Natural killer cell (primary cell): ENCODE measurements around the gene RAB11FIP5. TPM values are rescaled to one million over a fixed set of nuclear protein-coding genes. Genes with fewer than 3 reads are reported as not detected.

Experiments used
- ATAC-seq, 3 donors: fragments of 150-1000 bp in 2 of 3; fragments of 200-7000 bp in 1 of 3; cut with Tn5 transposase; 1 replicate in 1 of 3; 2 replicates in 2 of 3; pipeline ENCODE4 v1.10.0; 2021; ENCODE audit warnings: mild to moderate bottlenecking in 2 of 3, moderate library complexity in 2 of 3
- DNase-seq, 2 donors: peaks; one replicate each; pipeline versions ENCODE4 v3.0.0 to v3.0.0-alpha.2; 2013 to 2021; ENCODE audit warnings: mixed read lengths in 1 of 2
- H3K27ac ChIP-seq: one replicate; pipeline ENCODE4 v1.5.1; 2013; ENCODE audit warnings: mild to moderate bottlenecking, low read length
- H3K27me3 ChIP-seq: one replicate; pipeline ENCODE4 v1.6.1; 2013; ENCODE audit warnings: low read length; ENCODE audit not compliant: control insufficient read depth, insufficient read depth
- H3K36me3 ChIP-seq: one replicate; pipeline ENCODE4 v1.6.1; 2013; ENCODE audit warnings: low read length; ENCODE audit not compliant: control insufficient read depth, insufficient read depth
- H3K4me1 ChIP-seq: one replicate; pipeline ENCODE4 v1.6.1; 2013; ENCODE audit warnings: low read length; ENCODE audit not compliant: control insufficient read depth, insufficient read depth
- H3K4me3 ChIP-seq: one replicate; pipeline ENCODE4 v1.5.1; 2013; ENCODE audit warnings: low read length
- H3K9me3 ChIP-seq: one replicate; pipeline ENCODE4 v1.6.1; 2013; ENCODE audit warnings: low read length; ENCODE audit not compliant: control insufficient read depth, insufficient read depth
- H3K27ac Mint-ChIP-seq, 2 donors: one replicate each; pipeline ENCODE4 v1.8.0; 2022; ENCODE audit warnings: mild to moderate bottlenecking in 2 of 2, mixed read lengths in 2 of 2, moderate library complexity in 1 of 2
- H3K27me3 Mint-ChIP-seq, 2 donors: one replicate each; pipeline ENCODE4 v1.8.0; 2022; ENCODE audit warnings: low read depth in 2 of 2, mixed read lengths in 2 of 2
- H3K36me3 Mint-ChIP-seq: one replicate; pipeline ENCODE4 v1.8.0; 2022; ENCODE audit warnings: mixed read lengths
- H3K4me1 Mint-ChIP-seq, 2 donors: one replicate each; pipeline ENCODE4 v1.8.0; 2022; ENCODE audit warnings: mixed read lengths in 2 of 2
- H3K4me3 Mint-ChIP-seq: one replicate; pipeline ENCODE4 v1.8.0; 2022; ENCODE audit warnings: mild to moderate bottlenecking, moderate library complexity, mixed read lengths
- H3K9me3 Mint-ChIP-seq, 2 donors: one replicate each; pipeline ENCODE4 v1.8.0; 2022; ENCODE audit warnings: mixed read lengths in 2 of 2
- WGBS: methylation state at CpG from one replicate; pipeline ENCODE4 v1.1.7; 2013; ENCODE audit warnings: missing lambda C conversion rate; ENCODE audit not compliant: insufficient coverage; 5-methylcytosine and 5-hydroxymethylcytosine counted together
- intact Hi-C: fragments of 100-400 bp; cut with micrococcal nuclease; formaldehyde crosslinking; loops from one replicate; pipeline ENCODE4 v1.14.2; 2022
- total RNA-seq, 4 donors: library from RNA; stranded (reverse); fragments of 120-200 nt in 1 of 4; gene quantifications; one replicate each; pipeline versions ENCODE4 v1.2.3 to v1.2.4, GENCODE V29; 2013 to 2022
- TF ChIP-seq, protein P1 (sequence below): fragments of 200-600 bp; IDR thresholded peaks from one replicate; pipeline ENCODE4 v1.8.0; 2022; ENCODE audit warnings: antibody characterized with exemption

Gene RAB11FIP5
- total RNA-seq, 3 donors from 2014 or later (not counting 1 experiment from before 2014, with no cell fraction given), result 4.9 to 15.9 (median 11.2) TPM

DNA sequence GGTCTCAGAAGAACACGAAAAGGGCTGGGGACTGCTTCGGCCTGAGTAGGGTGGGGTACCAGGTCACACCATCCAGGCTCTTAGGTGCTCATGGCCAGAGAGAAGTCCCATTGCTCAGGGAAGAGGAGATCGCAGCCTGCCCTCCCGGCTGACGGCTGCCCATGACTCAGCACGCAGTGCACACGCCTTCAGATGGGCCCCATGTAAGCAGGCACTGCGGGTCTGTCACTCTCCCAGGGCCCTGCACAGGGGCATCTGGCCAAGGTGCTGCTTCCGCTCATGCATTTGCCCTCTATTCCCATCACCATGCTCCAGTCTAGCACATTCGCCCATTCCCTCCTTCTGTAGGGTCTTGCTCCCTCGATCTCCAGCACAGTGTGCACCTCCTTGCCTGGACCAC lies 76.0 kb downstream of the RAB11FIP5 start:
- Histone ChIP-seq H3K4me3 (no peak overlapping the region), H3K36me3 (peaks cover 4% of the 10 kb centered on the region), H3K9me3 (no peaks in the 10 kb centered on the region), H3K4me1 (no peaks in the 10 kb centered on the region), H3K27me3 (no peaks in the 10 kb centered on the region), H3K27ac (no peak overlapping the region)
- Mint-ChIP-seq H3K4me1 (peaks cover 0 to 5% of the 10 kb centered on the region in 2 donors), H3K9me3 (no peaks in the 10 kb centered on the region), H3K27me3 (no peaks in the 10 kb centered on the region), H3K36me3 (no peaks in the 10 kb centered on the region), H3K4me3 (no peak overlapping the region), H3K27ac (no peak overlapping the region)
- TF ChIP-seq, protein P1, sequence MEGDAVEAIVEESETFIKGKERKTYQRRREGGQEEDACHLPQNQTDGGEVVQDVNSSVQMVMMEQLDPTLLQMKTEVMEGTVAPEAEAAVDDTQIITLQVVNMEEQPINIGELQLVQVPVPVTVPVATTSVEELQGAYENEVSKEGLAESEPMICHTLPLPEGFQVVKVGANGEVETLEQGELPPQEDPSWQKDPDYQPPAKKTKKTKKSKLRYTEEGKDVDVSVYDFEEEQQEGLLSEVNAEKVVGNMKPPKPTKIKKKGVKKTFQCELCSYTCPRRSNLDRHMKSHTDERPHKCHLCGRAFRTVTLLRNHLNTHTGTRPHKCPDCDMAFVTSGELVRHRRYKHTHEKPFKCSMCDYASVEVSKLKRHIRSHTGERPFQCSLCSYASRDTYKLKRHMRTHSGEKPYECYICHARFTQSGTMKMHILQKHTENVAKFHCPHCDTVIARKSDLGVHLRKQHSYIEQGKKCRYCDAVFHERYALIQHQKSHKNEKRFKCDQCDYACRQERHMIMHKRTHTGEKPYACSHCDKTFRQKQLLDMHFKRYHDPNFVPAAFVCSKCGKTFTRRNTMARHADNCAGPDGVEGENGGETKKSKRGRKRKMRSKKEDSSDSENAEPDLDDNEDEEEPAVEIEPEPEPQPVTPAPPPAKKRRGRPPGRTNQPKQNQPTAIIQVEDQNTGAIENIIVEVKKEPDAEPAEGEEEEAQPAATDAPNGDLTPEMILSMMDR, result no peak
- DNase-seq (no peak), ATAC-seq (no peak)
- intact Hi-C loops, result no loop called here
- 95% methylated on average over 11 of the region's 11 CpGs for WGBS

DNA sequence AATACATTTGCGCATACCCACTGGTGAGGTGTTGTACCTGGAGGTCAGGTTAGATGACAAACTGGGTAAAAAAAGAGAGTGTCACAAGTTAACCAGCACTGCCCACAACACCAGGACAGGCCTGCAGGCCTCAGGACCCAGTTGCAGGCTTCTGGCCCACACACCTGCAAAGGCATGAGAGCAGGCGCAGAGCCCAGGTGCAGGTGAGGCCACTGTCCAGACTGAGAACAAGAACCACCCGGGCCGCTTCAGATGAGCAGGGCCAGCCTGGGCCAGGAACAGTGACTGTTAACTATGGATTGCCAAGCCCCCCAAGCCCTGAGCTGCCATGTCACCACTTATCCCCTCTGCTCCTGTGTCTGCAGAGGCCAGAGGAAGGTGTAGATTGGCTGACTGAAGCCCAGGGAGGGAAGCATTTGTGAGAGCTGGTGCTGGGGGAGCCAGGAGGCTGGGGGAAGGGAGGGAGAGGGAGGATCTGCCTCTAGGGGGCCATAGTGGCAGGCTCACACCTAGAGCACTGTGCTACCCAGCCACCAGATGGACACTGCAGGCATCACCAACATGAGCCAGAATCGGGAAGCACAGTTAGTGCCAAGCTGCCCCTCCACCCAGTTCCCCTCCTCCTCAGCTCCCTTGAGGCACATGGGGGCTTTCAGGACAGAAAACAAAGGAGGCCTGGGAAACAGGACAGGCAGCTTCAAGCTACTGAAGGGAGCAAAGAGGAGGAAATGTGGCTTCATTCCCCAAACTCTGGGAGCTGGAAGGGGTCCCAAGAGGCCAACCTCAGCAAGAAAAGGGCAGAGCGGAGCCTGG lies 76.6 kb downstream of the RAB11FIP5 start:
- peaks cover 4% of the 10 kb centered on the region for H3K36me3 ChIP-seq
- no peak overlapping the region for H3K4me3 ChIP-seq
- 97% methylated on average over 5 of the region's 6 CpGs for WGBS
- TF ChIP-seq, protein P1, result no peak
- H3K27me3 Mint-ChIP-seq, result no peaks in the 10 kb centered on the region
- intact Hi-C loops, result no loop called here
- no peaks in the 10 kb centered on the region for H3K4me1 ChIP-seq
- DNase-seq (no peak), ATAC-seq (no peak)
- H3K9me3 Mint-ChIP-seq, result no peaks in the 10 kb centered on the region
- H3K4me3 Mint-ChIP-seq, result no peak overlapping the region
- no peaks in the 10 kb centered on the region for H3K9me3 ChIP-seq
- H3K27me3 ChIP-seq, result no peaks in the 10 kb centered on the region
- no peaks in the 10 kb centered on the region for H3K36me3 Mint-ChIP-seq
- H3K27ac Mint-ChIP-seq, result no peak overlapping the region
- H3K4me1 Mint-ChIP-seq, result peaks cover 4 to 9% of the 10 kb centered on the region in 2 donors
- H3K27ac ChIP-seq, result no peak overlapping the region

DNA sequence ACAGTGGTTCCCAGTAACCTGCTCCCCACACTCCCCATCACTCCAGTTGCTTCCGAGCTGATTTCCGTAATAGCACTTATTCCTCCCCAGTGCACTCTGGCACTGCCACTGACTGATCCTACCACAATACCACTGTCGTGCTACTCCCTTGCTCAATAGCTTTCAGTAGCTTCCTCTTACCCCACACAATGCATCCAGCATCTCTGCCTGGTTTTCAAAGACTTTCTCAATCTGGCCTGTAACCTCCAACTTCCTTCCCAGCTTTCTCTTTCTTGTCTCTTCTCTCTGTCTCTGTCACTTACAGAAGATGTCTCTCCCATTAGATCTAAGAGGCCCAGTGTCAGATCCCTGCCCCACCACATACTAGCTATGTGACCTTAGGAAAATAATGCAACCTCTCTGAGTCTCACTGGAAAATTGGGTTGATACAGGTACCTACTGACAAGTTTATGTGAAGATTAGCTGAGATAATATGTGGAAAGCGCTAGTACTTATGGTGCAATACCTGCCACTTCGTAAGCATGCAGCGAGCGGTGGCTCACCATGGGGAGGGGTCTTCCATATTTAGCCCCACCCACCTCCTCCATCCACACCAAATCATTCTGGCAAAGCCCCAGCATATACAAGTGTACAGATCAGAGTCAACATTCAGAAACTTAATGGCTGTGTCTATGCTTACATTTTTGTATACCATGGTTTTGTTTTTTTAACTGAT lies 77.9 kb downstream of the RAB11FIP5 start:
- peak in 1 of 3 donors; percentile 69 for ATAC-seq
- 93% methylated on average over 5 of the region's 7 CpGs for WGBS
- Mint-ChIP-seq H3K9me3 (no peaks in the 10 kb centered on the region), H3K4me3 (no peak overlapping the region), H3K36me3 (no peaks in the 10 kb centered on the region), H3K27ac (no peak overlapping the region), H3K27me3 (no peaks in the 10 kb centered on the region), H3K4me1 (peaks cover 4 to 9% of the 10 kb centered on the region in 2 donors)
- no peaks in the 10 kb centered on the region for H3K4me1 ChIP-seq
- H3K4me3 ChIP-seq, result no peak overlapping the region
- no peak for DNase-seq
- no peaks in the 10 kb centered on the region for H3K9me3 ChIP-seq
- TF ChIP-seq, protein P1, result no peak
- H3K36me3 ChIP-seq, result peaks cover 2% of the 10 kb centered on the region
- no peaks in the 10 kb centered on the region for H3K27me3 ChIP-seq
- H3K27ac ChIP-seq, result no peak overlapping the region
- intact Hi-C loops, result no loop called here
